GM21825 (cell line): ENCODE data around the gene ACER1.
A peak's percentile ranks its signal among the peaks of the same experiment; 100 is the strongest.
"Not testable (repeated sequence)": the region's sequence is repeated elsewhere in the genome, so short reads cannot be mapped to it uniquely, and the experiment has no call there.

Experiments used
- ATAC-seq: cut with Tn5 transposase; IDR thresholded peaks from one replicate; pipeline ENCODE4 v1.9.1; 2021; ENCODE audit warnings: mild to moderate bottlenecking, moderate library complexity; ENCODE audit not compliant: unreplicated experiment

The ACER1 gene, protein sequence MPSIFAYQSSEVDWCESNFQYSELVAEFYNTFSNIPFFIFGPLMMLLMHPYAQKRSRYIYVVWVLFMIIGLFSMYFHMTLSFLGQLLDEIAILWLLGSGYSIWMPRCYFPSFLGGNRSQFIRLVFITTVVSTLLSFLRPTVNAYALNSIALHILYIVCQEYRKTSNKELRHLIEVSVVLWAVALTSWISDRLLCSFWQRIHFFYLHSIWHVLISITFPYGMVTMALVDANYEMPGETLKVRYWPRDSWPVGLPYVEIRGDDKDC

DNA sequence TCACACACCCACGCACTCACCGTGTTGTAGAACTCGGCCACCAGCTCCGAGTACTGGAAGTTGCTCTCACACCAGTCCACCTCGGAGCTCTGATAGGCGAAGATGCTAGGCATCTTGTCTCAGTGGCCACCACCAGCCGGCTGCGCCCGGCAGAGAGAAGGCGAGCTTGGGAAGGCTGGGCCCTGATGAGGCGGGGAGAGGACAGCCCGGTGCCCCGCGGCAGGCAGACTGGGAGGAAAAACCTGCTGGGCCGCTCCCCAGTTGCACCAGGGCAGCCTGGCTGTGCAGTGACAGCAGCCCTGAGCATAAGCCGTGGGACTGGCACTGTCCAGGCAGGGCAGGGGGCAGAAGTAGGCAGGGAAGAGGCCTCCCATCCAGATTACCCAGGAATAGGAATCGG is at the start of gene ACER1:
TSS of gene ACER1 (minus strand) at position 174 of the 400 bp plus-strand sequence. CDS start at position 113, 61 bp downstream.
- ATAC-seq, result no peak

DNA sequence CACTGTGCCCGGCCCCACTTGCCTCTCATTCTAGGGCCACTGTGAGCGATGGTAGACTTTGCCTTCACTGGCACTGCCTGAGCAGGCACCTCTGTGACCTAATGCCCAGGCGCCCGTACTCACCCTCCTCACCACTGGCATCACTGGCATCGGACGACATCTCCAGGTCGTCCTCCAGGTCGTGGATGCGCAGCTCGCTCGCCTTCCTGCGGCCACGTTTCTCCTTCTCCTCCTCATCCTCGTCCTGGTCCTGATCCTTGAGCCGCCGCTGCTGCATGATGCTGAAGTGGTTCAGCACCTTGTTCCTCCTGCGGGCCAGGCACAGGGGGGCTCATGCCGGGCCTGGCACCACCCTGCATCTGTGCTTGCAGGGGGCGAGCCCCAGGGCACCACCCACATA is 49.8 kb upstream of the ACER1 start:
- ATAC-seq, result no peak

DNA sequence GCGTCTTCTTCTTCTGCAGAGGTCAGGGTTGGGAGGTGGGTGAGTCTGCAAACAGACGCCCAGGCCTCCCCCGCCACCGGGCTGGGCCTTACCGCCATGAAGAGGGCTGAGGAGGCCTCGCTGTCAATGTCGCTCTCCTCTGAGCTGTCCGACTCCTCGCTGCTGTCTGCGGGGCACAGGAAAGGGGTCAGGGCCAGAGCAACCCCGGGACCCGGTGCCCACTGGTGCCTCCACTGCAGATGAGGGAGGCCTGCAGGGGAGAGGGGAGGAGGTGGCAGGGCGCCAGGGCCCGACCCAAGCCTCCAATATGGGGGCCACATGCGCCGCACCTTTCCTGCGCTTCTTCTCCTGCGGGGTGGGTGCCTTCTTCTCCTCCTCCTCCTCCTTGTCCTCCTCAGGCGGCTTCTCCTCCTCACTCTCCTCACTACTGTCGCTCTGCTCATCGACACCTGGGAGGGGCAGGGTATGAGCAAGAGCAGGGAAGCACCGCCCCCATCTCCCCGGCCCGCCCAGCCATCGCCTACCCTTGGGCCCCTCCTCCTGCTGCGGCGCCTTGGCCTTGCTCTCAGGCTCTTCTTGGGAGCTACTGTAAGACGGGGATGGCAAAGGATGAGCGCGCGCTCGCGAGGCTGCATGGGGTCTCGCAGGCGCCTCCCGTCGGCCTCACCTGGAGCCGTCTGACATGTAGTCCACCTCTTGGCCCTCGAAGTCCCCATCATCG is 47.8 kb upstream of the ACER1 start:
- no peak for ATAC-seq

DNA sequence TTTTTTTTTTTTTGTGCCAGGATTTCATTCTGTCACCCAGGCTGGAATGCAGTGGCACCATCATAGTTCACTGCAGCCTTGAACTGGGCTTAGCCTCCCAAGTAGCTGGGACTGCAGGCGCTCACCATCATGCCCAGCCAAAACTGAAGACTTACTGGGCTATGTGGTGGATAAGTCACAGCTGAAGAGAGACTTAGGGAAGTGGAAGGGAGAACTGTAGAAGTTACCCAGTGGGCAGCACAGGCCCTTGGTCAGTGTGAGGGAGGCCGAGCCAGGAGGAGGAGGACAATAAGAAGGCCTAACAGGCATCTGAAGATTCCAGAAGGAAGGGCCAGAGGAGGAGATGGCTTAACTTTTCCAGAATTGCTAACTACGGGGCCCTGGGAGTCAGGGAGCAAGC is 46.3 kb upstream of the ACER1 start:
- ATAC-seq, result no peak

DNA sequence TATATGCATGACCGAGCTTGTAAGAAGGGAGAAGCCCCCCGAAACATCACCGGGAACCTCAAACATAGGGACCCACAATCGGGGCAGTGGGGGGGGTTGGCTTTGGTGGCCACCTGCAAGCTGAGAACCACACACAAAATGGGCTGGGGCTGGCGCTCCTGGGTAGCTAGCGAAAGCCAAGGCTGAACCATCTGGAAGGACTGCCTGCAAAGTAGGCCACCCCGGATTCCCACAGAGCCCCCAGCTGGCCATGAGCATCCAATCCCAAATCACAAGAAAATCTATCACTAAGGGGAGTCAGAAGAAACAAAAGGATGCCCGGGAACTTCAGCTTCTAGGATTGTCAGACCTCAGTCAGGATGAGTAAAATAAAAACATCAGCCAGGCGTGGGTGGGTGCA is 45.1 kb upstream of the ACER1 start:
- ATAC-seq, result no peak

DNA sequence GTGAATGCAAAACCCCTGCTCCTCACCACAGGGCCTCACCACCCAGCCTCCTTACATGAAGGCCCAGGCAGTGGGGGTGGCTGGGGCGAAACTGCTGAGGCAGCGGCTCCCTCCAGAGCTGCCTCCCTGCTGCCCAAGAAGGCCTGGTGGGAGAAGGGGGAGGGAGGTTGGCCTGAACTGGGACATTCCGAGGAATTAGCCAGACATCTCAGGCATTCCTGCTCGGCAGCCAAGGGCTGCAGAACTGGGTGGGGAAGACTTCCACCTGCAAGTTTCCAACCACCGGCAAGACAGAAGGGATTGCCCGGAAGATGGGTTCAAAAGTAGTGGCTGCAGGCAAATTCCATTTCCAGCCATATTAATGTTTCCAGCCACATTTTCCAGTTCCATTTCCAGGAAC is 44.6 kb upstream of the ACER1 start:
- no peak for ATAC-seq

DNA sequence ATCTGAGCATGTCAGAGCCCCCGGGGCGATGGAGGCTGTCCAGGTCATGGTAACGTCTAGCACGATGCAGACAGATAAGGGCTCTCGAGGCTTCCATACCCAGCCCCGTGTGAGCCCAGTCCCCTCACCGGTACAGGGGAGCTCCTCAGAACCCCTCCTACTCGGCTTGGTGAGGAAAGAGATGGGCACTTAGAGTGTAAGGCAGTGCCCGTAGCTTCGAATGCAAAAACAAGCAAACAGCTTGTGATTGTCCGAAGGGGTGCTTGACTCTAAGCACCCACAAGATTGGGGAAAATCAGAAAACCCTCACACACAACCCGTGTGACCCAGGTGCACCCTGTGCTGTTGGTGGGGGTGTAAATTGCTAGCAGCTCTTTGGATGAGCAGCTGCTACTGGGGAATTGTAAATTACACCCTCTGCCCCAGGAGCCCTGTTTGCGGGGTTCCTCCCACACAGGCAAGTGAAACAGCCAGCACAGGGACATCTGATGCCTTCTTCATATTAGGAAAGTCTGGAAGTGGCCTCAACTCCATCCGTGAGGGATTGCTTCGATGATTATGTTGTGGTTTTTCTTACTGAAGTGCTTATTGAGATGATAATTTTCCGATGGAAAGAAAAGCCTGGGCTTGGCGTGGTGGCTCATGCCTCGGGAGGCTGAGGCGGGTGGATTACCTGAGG is 43.2 kb upstream of the ACER1 start:
- ATAC-seq, result no peak

DNA sequence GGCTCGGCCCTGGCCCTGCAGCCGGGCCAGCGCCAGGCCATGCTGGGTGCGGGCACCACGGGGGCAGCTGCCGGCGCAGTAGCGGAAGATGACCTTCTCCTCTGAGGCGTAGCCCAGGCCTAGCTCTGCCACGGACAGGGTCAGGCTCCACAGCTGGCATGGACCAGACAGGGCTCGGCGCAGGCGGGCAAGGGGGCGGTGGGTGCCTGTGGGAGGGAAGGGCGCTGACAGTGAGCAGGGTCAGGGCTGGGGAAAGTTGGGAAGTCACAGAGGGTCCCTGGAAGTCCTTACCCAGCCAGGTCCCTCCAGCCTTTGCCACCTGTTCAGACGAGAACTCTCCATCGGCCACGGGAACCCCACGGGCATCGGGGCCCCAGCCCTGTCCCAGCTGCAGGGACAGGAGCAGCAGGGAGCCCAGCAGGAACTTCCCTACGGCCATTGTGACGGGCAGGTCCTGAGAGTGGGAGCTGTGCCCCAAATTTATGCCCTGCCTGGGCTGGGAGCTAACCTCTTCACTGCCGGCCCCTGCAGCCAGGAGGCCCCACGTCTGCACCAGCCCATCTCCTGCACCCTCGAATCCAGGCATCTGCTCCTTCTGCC is 42.1 kb upstream of the ACER1 start, which contains the start of gene PSPN:
TSS of gene PSPN (minus strand) at position 523 of the 600 bp plus-strand sequence. CDS start at position 439, 84 bp downstream.
- ATAC-seq, result no peak

DNA sequence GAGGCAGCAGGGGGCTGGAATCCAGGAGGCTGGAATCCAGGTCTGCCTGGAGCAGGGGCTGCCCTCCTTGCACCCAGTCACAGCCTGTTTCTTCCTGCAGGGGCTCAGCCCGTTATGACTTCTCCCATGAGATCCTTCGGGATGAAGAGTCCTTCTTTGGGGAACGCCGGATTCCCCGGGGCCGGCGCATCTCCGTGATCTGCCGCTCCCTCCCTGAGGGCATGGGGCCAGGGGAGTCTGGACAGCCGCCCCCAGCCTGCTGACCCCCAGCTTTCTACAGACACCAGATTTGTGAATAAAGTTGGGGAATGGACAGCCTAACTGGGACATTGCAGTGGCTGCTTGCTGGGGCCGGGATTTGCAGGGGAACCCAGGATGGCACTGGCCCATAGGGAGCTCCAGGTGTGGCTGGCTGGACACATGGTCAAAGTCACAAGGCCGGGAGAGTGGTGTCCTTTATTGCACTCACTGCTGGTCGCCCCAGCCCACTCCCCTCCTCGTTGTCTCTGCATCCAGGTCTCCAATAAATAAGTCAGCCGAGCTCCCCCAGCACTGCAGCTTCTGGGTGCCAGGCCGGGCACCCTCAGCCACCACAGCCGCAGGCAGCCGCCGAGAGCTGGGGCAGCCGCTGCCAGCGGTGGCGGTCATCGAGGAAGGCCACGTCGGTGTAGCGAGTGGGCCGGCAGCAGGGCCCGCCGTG is 41.4 kb upstream of the ACER1 start:
- no peak for ATAC-seq

DNA sequence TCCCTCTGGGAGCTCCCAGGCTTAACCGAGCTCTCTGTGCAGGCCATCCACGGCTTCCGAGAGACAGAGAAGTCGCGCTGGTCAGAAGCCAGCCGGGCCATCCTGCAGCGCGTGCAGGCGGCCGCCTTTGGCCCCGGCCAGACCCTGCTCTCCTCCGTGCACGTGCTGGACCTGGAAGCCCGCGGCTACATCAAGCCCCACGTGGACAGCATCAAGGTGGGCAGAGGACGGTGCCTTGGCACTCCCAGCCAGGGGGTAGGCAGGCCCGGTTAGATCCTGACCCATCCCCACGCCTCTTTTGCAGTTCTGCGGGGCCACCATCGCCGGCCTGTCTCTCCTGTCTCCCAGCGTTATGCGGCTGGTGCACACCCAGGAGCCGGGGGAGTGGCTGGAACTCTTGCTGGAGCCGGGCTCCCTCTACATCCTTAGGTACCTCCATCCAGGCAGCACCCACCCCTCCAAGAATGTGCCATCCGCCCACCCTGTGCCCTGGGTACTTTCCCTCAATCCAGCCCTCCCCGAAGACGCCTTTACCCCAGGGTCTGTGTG is 40.8 kb upstream of the ACER1 start:
- ATAC-seq, result no peak

DNA sequence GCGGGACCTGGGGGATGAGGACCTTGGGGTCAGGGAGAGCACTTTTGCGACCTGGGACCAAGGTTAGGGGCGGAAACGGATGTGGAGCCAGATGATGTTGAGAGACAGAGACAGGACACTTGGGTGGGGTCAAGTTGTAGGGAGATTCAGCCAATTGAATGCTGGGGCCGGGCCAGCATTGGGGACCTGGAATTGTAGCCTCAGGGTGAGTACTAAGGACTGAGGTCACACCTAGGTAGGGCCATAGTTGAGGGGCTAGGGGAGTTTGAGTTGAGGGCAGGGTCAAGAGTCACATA is 40.3 kb upstream of the ACER1 start:
- no peak for ATAC-seq

DNA sequence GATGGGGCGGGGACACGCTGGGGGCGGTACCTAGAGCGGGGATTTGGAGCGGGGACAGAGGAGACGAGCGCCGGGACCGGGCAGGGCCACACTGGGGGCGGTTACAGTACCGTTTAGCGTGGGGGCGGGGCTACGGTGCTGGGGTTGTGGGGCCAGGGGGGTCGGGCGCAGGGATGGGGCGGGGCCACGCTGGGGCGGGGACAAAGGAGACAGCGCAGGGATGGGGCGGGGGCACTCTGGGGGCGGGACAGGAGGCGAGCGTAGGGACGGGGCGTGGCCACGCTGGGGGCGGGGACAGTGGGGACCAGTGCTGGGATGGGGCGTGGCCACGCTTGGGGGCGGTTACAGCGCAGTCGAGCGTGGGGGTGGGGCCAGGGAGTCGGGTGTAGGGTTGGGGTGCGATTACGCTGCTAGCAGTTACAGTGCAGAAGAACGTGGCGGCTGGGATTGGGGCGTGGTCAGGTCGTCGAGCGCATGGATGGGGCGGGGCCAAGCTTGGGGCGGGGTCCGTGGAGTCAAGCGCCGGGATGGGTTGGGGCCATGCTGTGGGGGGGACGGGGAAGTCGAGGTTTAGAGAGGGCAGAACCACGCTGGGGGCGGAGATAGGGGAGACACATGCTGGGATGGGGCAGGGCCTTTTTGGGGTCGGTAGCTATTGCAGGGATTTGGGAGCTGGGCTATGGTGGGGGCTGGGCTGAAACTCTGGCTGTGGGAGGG is 39.8 kb upstream of the ACER1 start:
- ATAC-seq, result peak; percentile 48

DNA sequence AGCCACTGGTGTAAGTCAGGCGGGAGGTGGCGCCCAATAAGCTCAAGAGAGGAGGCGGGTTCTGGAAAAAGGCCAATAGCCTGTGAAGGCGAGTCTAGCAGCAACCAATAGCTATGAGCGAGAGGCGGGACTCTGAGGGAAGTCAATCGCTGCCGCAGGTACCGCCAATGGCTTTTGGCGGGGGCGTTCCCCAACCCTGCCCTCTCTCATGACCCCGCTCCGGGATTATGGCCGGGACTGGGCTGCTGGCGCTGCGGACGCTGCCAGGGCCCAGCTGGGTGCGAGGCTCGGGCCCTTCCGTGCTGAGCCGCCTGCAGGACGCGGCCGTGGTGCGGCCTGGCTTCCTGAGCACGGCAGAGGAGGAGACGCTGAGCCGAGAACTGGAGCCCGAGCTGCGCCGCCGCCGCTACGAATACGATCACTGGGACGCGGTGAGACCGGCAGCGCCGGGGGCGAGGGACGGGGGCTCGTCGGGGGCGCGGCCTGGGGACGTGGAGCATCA is 39.2 kb upstream of the ACER1 start, which contains the start of gene ALKBH7:
TSS of gene ALKBH7 (plus strand) at position 201 of the 502 bp plus-strand sequence. CDS start at position 228, 27 bp downstream.
- ATAC-seq, result peak; percentile 63

DNA sequence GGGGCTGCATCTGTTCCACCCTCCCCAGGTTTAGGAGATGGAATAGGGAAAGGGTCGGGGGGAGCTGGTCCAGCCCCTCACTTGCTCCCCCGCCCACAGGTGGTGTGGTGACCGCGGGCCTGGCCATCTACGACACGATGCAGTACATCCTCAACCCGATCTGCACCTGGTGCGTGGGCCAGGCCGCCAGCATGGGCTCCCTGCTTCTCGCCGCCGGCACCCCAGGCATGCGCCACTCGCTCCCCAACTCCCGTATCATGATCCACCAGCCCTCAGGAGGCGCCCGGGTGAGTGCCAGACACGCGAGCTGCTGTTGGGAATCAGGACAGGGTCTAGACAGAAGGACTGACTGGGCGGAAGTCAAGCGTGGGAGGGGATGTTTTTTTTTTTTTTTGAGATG is 30.9 kb upstream of the ACER1 start:
- no peak for ATAC-seq

DNA sequence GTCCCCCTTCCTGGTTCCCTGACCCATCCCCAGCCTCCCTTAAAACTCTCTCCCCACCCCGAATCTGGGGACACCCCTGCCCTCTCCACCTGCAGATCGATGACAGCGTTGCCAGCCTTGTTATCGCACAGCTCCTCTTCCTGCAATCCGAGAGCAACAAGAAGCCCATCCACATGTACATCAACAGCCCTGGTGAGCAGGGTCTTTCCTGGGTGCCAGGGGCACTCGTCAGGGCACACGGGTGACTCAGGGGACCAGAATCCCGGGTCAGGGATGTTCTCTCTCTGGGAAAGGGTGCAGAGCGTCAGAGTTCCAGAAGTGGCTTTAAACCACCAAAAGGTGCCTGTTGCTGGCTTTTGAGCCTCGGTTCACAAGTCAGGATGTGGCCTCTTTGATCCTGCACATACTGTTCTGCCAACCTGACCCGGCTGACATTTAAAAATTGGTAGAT is 29.0 kb upstream of the ACER1 start:
- no peak for ATAC-seq

DNA sequence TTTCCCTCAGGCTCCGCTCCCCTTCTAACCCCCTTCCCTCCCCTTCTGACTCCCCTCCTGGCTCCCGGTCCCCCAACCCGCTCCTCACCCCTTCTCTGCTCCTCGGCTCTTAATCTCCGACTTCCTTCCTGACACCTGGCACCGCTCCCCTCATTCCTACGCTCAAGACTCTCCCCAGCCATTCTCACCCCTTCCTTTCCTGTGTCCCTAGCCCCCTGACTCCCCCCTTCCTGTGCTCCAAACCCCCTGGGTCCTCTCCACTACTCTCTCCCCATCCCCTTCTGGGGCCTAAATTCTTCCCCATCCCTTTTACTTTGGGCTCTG is 28.6 kb upstream of the ACER1 start:
- no peak for ATAC-seq

DNA sequence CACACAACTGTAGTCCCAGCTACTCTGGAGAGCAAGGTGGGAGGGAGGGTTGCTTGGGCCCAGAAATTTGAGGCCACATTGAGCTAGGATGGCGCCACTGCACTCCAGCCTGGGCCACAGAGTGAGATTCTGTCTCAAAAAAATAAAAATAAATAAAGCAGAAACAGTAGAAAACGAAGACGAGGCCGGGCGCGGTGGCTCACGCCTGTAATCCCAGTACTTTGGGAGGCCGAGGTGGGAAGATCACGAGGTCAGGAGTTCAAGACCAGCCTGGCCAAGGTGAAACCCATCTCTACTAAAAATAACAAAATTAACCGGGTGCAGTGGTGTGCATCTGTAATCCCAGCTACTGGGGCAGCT is 27.4 kb upstream of the ACER1 start:
- ATAC-seq, result not testable (repeated sequence)

DNA sequence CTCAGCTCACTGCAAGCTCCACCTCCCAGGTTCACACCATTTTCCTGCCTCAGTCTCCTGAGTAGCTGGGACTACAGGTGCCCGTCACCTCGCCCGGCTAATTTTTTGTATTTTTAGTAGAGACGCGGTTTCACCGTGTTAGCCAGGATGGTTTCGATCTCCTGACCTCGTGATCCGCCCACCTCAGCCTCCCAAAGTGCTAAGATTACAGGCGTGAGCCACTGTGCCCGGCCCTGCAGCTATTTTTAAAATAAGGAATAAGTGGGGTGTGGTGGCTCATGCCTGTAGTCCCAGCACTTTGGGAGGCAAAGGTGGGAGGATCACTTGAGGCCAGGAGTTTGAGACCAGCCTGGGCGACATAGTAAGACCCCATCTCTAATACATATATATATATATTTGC is 27.0 kb upstream of the ACER1 start:
- ATAC-seq, result not testable (repeated sequence)

DNA sequence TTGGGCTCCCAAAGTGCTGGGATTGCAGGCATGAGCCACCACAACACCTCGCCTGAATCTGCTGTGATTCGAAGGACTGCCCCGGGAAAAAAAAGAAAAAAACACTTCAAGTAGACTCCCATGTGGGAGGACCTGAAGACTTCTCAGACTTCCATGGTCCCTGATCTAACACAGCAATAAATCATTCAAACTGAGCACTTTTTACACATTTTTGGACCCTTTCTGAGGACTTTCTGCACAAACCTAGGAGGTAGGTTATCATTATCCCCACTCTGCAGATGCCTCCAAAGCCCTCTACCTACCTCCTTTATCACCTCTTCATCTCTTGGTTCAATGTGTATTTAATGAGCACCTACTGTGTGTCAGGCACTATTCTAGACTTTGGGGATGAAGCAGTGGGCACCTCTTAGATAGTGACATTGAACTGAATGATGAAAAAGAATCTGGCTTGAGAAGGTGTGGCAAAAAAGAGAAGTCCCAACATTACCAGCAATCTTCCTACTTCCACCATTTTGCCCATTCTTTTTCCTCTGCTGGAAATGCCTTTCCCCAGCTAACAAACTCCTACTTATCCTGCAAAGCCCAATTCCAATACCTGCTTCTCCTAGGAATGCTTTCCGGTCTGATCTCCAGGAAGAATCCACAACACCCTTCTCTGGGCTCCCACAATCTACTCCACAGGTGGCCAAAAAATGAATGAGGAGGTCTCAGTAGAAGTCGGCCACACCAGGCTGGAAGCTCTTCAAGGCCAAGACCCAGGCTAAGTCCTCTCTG is 26.3 kb upstream of the ACER1 start:
- ATAC-seq, result no peak
